ENCODE data around the gene FILIP1L. TPM values are rescaled to one million over a fixed set of nuclear protein-coding genes. Genes with fewer than 3 reads are reported as not detected.

The FILIP1L gene
- total and polyA plus RNA-seq, 12 donors, result 5.3 to 33.2 (median 17.4) TPM

GRCh38 chr3:99817047-99817436 lies 297.3 kb downstream of the FILIP1L start:
- DNase-seq, result peak in 5 of 7 donors; percentile 23 to 36 (median 28)
- peak overlapping the region; percentile 28 to 53 (median 49) for H3K4me3 ChIP-seq
- H3K4me1 ChIP-seq (replicated peaks in 1 of 2), result peaks cover 6 to 15% of the 10 kb centered on the region in 2 donors
- H3K27ac ChIP-seq, result peak overlapping the region in 4 of 5 donors; percentile 86 to 95 (median 89)
- no peaks in the 10 kb centered on the region for H3K36me3 ChIP-seq (replicated peaks in 1 of 2)
- H3K27me3 ChIP-seq, result no peaks in the 10 kb centered on the region
- intact Hi-C loops (cut with DNase I), result no loop called here
- WGBS, 4 donors, result 2 to 3% (median 2%) methylated on average over 14 to 15 of the region's 15 CpGs
- TF ChIP-seq POLR2A (IDR thresholded peaks at IDR 0.05) (no peak), CTCF (IDR thresholded peaks at IDR 0.05) (no peak)
- no peaks in the 10 kb centered on the region for H3K9me3 ChIP-seq (replicated peaks in 1 of 3)

GRCh38 chr3:99810403-99810802 lies 303.9 kb downstream of the FILIP1L start:
- no peak overlapping the region for H3K4me3 ChIP-seq
- TF ChIP-seq CTCF (IDR thresholded peaks at IDR 0.05), result no peak
- TF ChIP-seq POLR2A (IDR thresholded peaks at IDR 0.05), result no peak
- intact Hi-C loops (cut with DNase I), result no loop called here
- no peaks in the 10 kb centered on the region for H3K4me1 ChIP-seq (replicated peaks in 1 of 2)
- WGBS, 4 donors, result 84 to 93% (median 91%) methylated on average over 1 of the region's 1 CpG
- no peaks in the 10 kb centered on the region for H3K36me3 ChIP-seq (replicated peaks in 1 of 2)
- H3K27ac ChIP-seq, result no peak overlapping the region
- no peaks in the 10 kb centered on the region for H3K9me3 ChIP-seq (replicated peaks in 1 of 3)
- no peak for DNase-seq
- no peaks in the 10 kb centered on the region for H3K27me3 ChIP-seq

- no peak overlapping the region for H3K4me3 ChIP-seq
- H3K36me3 ChIP-seq (replicated peaks in 1 of 2), result no peaks in the 10 kb centered on the region
- no peak for TF ChIP-seq POLR2A (IDR thresholded peaks at IDR 0.05)
- TF ChIP-seq CTCF (IDR thresholded peaks at IDR 0.05), result no peak
- no peaks in the 10 kb centered on the region for H3K4me1 ChIP-seq (replicated peaks in 1 of 2)
- DNase-seq, result no peak
- no peaks in the 10 kb centered on the region for H3K27me3 ChIP-seq
- intact Hi-C loops (cut with DNase I), result no loop called here
- H3K27ac ChIP-seq, result no peak overlapping the region
- H3K9me3 ChIP-seq (replicated peaks in 1 of 3), result peaks cover 0 to 7% (median 0%) of the 10 kb centered on the region in 3 donors
- 76 to 95% (median 91%) methylated on average over 2 of the region's 2 CpGs for WGBS, 4 donors
Observed at GRCh38 chr3:99809565-99809964, 304.7 kb downstream of the FILIP1L start.

DNA sequence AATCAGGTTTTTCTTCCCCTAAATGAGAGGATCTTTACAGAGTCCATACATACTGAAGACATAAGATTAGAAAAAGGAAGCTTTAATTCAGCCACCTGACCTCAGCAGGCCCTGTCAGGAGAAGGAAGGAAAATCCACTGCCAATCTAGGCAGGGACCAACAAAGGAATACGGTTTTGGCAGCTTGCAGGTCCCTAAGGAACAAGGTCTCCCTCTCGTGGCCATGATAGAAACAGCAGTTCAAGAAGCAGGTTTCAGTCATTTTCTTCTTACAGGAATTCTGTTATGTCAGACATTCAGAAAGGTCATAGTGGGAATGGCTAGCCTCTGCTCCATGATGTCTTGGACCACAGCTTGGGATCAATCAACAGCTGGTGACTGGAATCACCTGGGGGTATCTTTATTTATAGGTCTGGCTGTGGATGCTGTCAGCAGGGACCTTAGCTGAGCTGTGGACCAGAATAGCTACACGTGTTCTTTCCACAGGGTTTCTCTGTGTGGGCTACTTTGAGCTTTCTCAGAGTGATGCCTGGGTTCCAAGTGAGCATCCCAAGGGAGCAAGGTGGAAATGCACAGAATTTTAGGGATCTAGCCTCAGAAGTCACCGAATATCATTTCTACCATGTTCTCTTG lies 306.0 kb downstream of the FILIP1L start:
- peak; percentile 32 to 77 (median 62) for DNase-seq
- H3K27me3 ChIP-seq, result no peaks in the 10 kb centered on the region
- H3K9me3 ChIP-seq (replicated peaks in 1 of 3), result peaks cover 0 to 7% (median 0%) of the 10 kb centered on the region in 3 donors
- no peak overlapping the region for H3K4me3 ChIP-seq
- WGBS, 4 donors, result 40 to 51% (median 47%) methylated on average over 4 of the region's 4 CpGs
- intact Hi-C loops (cut with DNase I), result no loop called here
- H3K4me1 ChIP-seq (replicated peaks in 1 of 2), result no peaks in the 10 kb centered on the region
- TF ChIP-seq POLR2A (IDR thresholded peaks at IDR 0.05), result no peak
- peak; percentile 47 to 83 (median 62) for TF ChIP-seq CTCF (IDR thresholded peaks at IDR 0.05)
- H3K27ac ChIP-seq, result no peak overlapping the region
- no peaks in the 10 kb centered on the region for H3K36me3 ChIP-seq (replicated peaks in 1 of 2)

All from adrenal gland (tissue), 12 donors.